HCT116 (cell line): Measurements from ENCODE around the gene CUL9. TPM values are rescaled to one million over a fixed set of nuclear protein-coding genes. Genes with fewer than 3 reads are reported as not detected.

Source experiments
- ATAC-seq: fragments of 200-7000 bp; cut with Tn5 transposase; 2 replicates; pipeline ENCODE4 v1.9.1; 2020; ENCODE audit warnings: mild to moderate bottlenecking, moderate library complexity
- BruUV-seq: library from RNA; stranded (reverse); fragments of 400-500 nt; replicated peaks from 2 replicates; lab custom pipeline; 2021; lab: Mats Ljungman, UMichigan
- CTCF ChIA-PET: fragments of 300-600 bp; sonication (Branson Sonifier 250); formaldehyde crosslinking; loops from one replicate; lab custom pipeline; 2021; ENCODE audit warnings: antibody characterized with exemption; lab: Charles Lee
- POLR2A ChIA-PET: fragments of 300-600, 350-600 bp; sonication (Branson Sonifier 250); formaldehyde crosslinking; loops from one replicate; lab custom pipeline; 2021; ENCODE audit warnings: antibody characterized with exemption; lab: Charles Lee
- RAD21 ChIA-PET, 2 experiments: fragments of 300-600 bp; sonication (Branson Sonifier 250); formaldehyde crosslinking; loops; one replicate each; lab custom pipeline; 2023; ENCODE audit warnings: low total read pairs in 2 of 2; ENCODE audit not compliant: uncharacterized antibody in 2 of 2, unreplicated experiment in 2 of 2, low non-redundant PET in 1 of 2; lab: Charles Lee
- DNase-seq: peaks from one replicate; pipeline ENCODE4 v3.0.0-alpha.2; 2010; ENCODE audit warnings: low read depth, low spot score
- H2AFZ ChIP-seq: fragments of 200-600 bp; shearing (Covaris generic), sonication (generic); 2 replicates; pipeline ENCODE4 v1.6.1; 2017; ENCODE audit warnings: low read depth, mixed run types, mixed read lengths, antibody characterized with exemption, low read length; ENCODE audit not compliant: poor library complexity, severe bottlenecking
- H3K27ac ChIP-seq: 2 replicates; pipeline ENCODE4 v1.5.1; 2012; ENCODE audit warnings: low read depth, low read length
- H3K27me3 ChIP-seq: fragments of 200-600 bp; sonication (generic); 2 replicates; pipeline ENCODE4 v1.6.1; 2016; ENCODE audit warnings: mixed run types, low read length, mixed read lengths; ENCODE audit not compliant: insufficient read depth
- H3K36me3 ChIP-seq, 2 experiments: fragments of 200-500 bp in 1 of 2; fragments of 200-600 bp in 1 of 2; sonication (Bioruptor generic) in 1 of 2; sonication (generic) in 1 of 2; 2 replicates each; pipeline versions ENCODE4 v1.5.1 to v1.6.1; 2014 to 2016; ENCODE audit warnings: low read length in 2 of 2, inconsistent platforms in 1 of 2, mixed read lengths in 1 of 2, mixed run types in 1 of 2; ENCODE audit not compliant: insufficient read depth in 2 of 2, control insufficient read depth in 1 of 2
- H3K4me1 ChIP-seq, 2 experiments: fragments of 200-600 bp in 1 of 2; sonication (generic) in 1 of 2; 2 replicates each; pipeline versions ENCODE4 v1.5.1 to v1.6.1; 2012 to 2017; ENCODE audit warnings: low read length in 2 of 2, inconsistent platforms in 1 of 2, mild to moderate bottlenecking in 1 of 2, mixed read lengths in 1 of 2, mixed run types in 1 of 2, moderate library complexity in 1 of 2; ENCODE audit not compliant: insufficient read depth in 2 of 2, control insufficient read depth in 1 of 2
- H3K4me2 ChIP-seq: fragments of 200-600 bp; sonication (generic); 2 replicates; pipeline ENCODE4 v1.6.1; 2017; ENCODE audit warnings: mixed run types, low read length, mixed read lengths
- H3K4me3 ChIP-seq, 2 experiments: fragments of 200-600 bp in 1 of 2; sonication (generic) in 1 of 2; replicated peaks in 1 of 2; 2 replicates each; pipeline ENCODE4 v1.5.1; 2011 to 2016; ENCODE audit warnings: low read length in 2 of 2, control low read depth in 1 of 2, low read depth in 1 of 2, mild to moderate bottlenecking in 1 of 2, mixed read lengths in 1 of 2, mixed run types in 1 of 2
- H3K79me2 ChIP-seq: fragments of 200-600 bp; sonication (generic); 2 replicates; pipeline ENCODE4 v1.6.1; 2017; ENCODE audit warnings: mild to moderate bottlenecking, mixed run types, low read length, moderate library complexity, mixed read lengths; ENCODE audit not compliant: insufficient read depth
- H3K9ac ChIP-seq: fragments of 200-600 bp; sonication (generic); 2 replicates; pipeline ENCODE4 v1.6.1; 2016; ENCODE audit warnings: low read length, mixed read lengths
- H3K9me2 ChIP-seq: fragments of 200-600 bp; sonication (generic), shearing (Covaris generic); 2 replicates; pipeline ENCODE4 v1.6.1; 2017; ENCODE audit warnings: mixed run types, mild to moderate bottlenecking, moderate library complexity; ENCODE audit not compliant: insufficient read depth
- H3K9me3 ChIP-seq, 2 experiments: fragments of 200-500 bp in 1 of 2; fragments of 200-600 bp in 1 of 2; sonication (Bioruptor generic) in 1 of 2; sonication (generic) in 1 of 2; 2 replicates each; pipeline ENCODE4 v1.6.1; 2014 to 2017; ENCODE audit warnings: low read length in 2 of 2, mixed read lengths in 2 of 2, inconsistent platforms in 1 of 2, low read depth in 1 of 2, mild to moderate bottlenecking in 1 of 2, mixed run types in 1 of 2, moderate library complexity in 1 of 2; ENCODE audit not compliant: control insufficient read depth in 1 of 2, insufficient read depth in 1 of 2
- H4K20me1 ChIP-seq: fragments of 200-600 bp; sonication (generic), shearing (Covaris generic); 2 replicates; pipeline ENCODE4 v1.6.1; 2017; ENCODE audit warnings: mixed run types, mild to moderate bottlenecking, moderate library complexity; ENCODE audit not compliant: insufficient read depth
- CTCF ChIP-seq, 3 experiments: fragments of 200-600 bp in 1 of 3; sonication (generic) in 1 of 3; IDR thresholded peaks in 2 of 3; conservative IDR thresholded peaks in 1 of 3; 2 replicates each; pipeline ENCODE4 v1.5.1; 2012 to 2017; ENCODE audit warnings: low read depth in 2 of 3, low read length in 2 of 3, antibody characterized with exemption in 1 of 3, borderline replicate concordance in 1 of 3, control low read depth in 1 of 3, mild to moderate bottlenecking in 1 of 3, mixed read lengths in 1 of 3, mixed run types in 1 of 3, moderate library complexity in 1 of 3; ENCODE audit not compliant: insufficient read depth in 1 of 3
- EGR1 ChIP-seq: IDR thresholded peaks from 2 replicates; pipeline ENCODE4 v1.6.1; 2012; ENCODE audit warnings: low read depth
- ELF1 ChIP-seq: IDR thresholded peaks from 2 replicates; pipeline ENCODE4 v1.6.1; 2012; ENCODE audit warnings: low read depth, borderline replicate concordance
- FOSL1 ChIP-seq: IDR thresholded peaks from 2 replicates; pipeline ENCODE4 v1.6.1; 2012; ENCODE audit warnings: low read depth
- POLR2A ChIP-seq: IDR thresholded peaks from 2 replicates; pipeline ENCODE4 v1.7.0; 2011; ENCODE audit warnings: borderline replicate concordance; ENCODE audit not compliant: insufficient read depth, insufficient read length; ENCODE audit errors: extremely low read depth
- POLR2AphosphoS5 ChIP-seq: IDR thresholded peaks from 2 replicates; pipeline ENCODE4 v1.6.1; 2011; ENCODE audit warnings: mild to moderate bottlenecking, low read depth, low read length, moderate library complexity
- RAD21 ChIP-seq: IDR thresholded peaks from 2 replicates; pipeline ENCODE4 v1.6.1; 2012; ENCODE audit warnings: low read depth, mild to moderate bottlenecking
- REST ChIP-seq: IDR thresholded peaks from 2 replicates; pipeline ENCODE4 v1.6.1; 2012; ENCODE audit warnings: low read depth
- SRF ChIP-seq: IDR thresholded peaks from 2 replicates; pipeline ENCODE4 v1.6.1; 2012; ENCODE audit warnings: low read depth
- YY1 ChIP-seq: IDR thresholded peaks from 2 replicates; pipeline ENCODE4 v1.6.1; 2011; ENCODE audit warnings: low read length, low read depth, moderate library complexity, mild to moderate bottlenecking; ENCODE audit not compliant: insufficient replicate concordance; ENCODE audit errors: extremely low read depth
- ZBTB33 ChIP-seq: IDR thresholded peaks from 2 replicates; pipeline ENCODE4 v1.6.1; 2011; ENCODE audit warnings: mild to moderate bottlenecking, low read length, moderate library complexity; ENCODE audit not compliant: insufficient replicate concordance; ENCODE audit errors: extremely low read depth
- ZFX ChIP-seq: fragments of 450-650 bp; IDR thresholded peaks from 2 replicates; pipeline ENCODE4 v1.6.1; 2017
- ZNF274 ChIP-seq: fragments of 200-500 bp; sonication (Bioruptor generic); IDR thresholded peaks from 2 replicates; pipeline ENCODE4 v1.6.1; 2014; ENCODE audit warnings: mild to moderate bottlenecking, low read depth, low read length, inconsistent platforms
- intact Hi-C: fragments of 100-400 bp; cut with micrococcal nuclease; formaldehyde crosslinking; loops from 2 replicates; pipeline ENCODE4 v1.10.0; 2022
- total RNA-seq: library from RNA; stranded (reverse); gene quantifications from one replicate; pipeline ENCODE4 v1.2.1, GENCODE V29; 2021; ENCODE audit not compliant: unreplicated experiment

The CUL9 gene
- total RNA-seq, 1 experiment from 2014 or later, result 36.5 TPM

GRCh38 chr6:43235841-43236240, 53.8 kb downstream of the CUL9 start:
- ChIA-PET RAD21 (no interaction called here), POLR2A (no interaction called here), CTCF (no interaction called here)
- no peaks in the 10 kb centered on the region for H3K36me3 ChIP-seq
- BruUV-seq, result no TSS peak
- TF ChIP-seq EGR1 (no peak), RAD21 (no peak), POLR2AphosphoS5 (no peak), ZBTB33 (no peak)
- no peaks in the 10 kb centered on the region for H3K79me2 ChIP-seq
- DNase-seq, result no peak
- H3K27me3 ChIP-seq, result no peaks in the 10 kb centered on the region
- H3K27ac ChIP-seq, result no peak overlapping the region
- no peak overlapping the region for H3K4me2 ChIP-seq
- H3K4me3 ChIP-seq, result no peak overlapping the region
- no peak for ATAC-seq
- intact Hi-C loops, result no loop called here
- H3K4me1 ChIP-seq, result no peaks in the 10 kb centered on the region
- H2AFZ ChIP-seq, result no peak overlapping the region
- no peaks in the 10 kb centered on the region for H4K20me1 ChIP-seq
- H3K9me3 ChIP-seq, result no peaks in the 10 kb centered on the region
- no peaks in the 10 kb centered on the region for H3K9me2 ChIP-seq
- H3K9ac ChIP-seq, result no peak overlapping the region

- RAD21 ChIA-PET, result interaction anchor here in 1 of 2 experiments (0.7 kb wide), 1 partner anchor 151 kb away, joined by 3 read pairs; no protein-coding TSS in a partner anchor
- CTCF ChIA-PET, result interaction anchor here (1.3 kb wide), 1 partner anchor 10 kb away, joined by 7 read pairs; the partner anchor contains the start of gene DNPH1
- no peak overlapping the region for H2AFZ ChIP-seq
- no peaks in the 10 kb centered on the region for H3K4me1 ChIP-seq
- BruUV-seq, result no TSS peak
- intact Hi-C loops, result no loop called here
- H3K4me3 ChIP-seq, result no peak overlapping the region
- POLR2A ChIA-PET, result interaction anchor here (0.7 kb wide), 1 partner anchor 9 kb away, joined by 3 read pairs; no protein-coding TSS in a partner anchor
- H3K79me2 ChIP-seq, result no peaks in the 10 kb centered on the region
- H3K4me2 ChIP-seq, result no peak overlapping the region
- H3K27ac ChIP-seq, result no peak overlapping the region
- H4K20me1 ChIP-seq, result no peaks in the 10 kb centered on the region
- H3K36me3 ChIP-seq, result no peaks in the 10 kb centered on the region
- no peak overlapping the region for H3K9ac ChIP-seq
- no peaks in the 10 kb centered on the region for H3K9me3 ChIP-seq
- H3K9me2 ChIP-seq, result no peaks in the 10 kb centered on the region
- H3K27me3 ChIP-seq, result no peaks in the 10 kb centered on the region
- ATAC-seq (no peak), DNase-seq (no peak)
- no peak for TF ChIP-seq POLR2AphosphoS5
- no peak for TF ChIP-seq FOSL1
- TF ChIP-seq POLR2A, result no peak
- TF ChIP-seq ZFX, result no peak
- TF ChIP-seq SRF, result no peak
- no peak for TF ChIP-seq REST
- no peak for TF ChIP-seq YY1
- no peak for TF ChIP-seq CTCF (IDR thresholded peaks at IDR 0.05 in 2 of 3, conservative IDR thresholded peaks at IDR 0.05 in 1 of 3; ENCODE audit: borderline replicate concordance in 1 of 3, insufficient read depth in 1 of 3, low read depth in 2 of 3, low read length in 2 of 3)
- TF ChIP-seq ZNF274, result no peak
- no peak for TF ChIP-seq ELF1
Measured at GRCh38 chr6:43239054-43239453, 57.1 kb downstream of the CUL9 start.
